RWPE2 (cell line): ENCODE results near the gene GABARAPL1.
A peak's percentile ranks its signal among the peaks of the same experiment; 100 is the strongest.

ENCODE experiments used
- ATAC-seq: fragments of 200-7000 bp; cut with Tn5 transposase; 3 replicates; pipeline ENCODE4 v1.9.1; 2021; ENCODE audit warnings: low read depth
- DNase-seq: peaks from one replicate; pipeline ENCODE4 v3.0.0-alpha.2; 2020; ENCODE audit warnings: low spot score
- H3K27ac ChIP-seq: fragments of 450-650 bp; 2 replicates; pipeline ENCODE4 v1.5.1; 2017; ENCODE audit warnings: mild to moderate bottlenecking; ENCODE audit not compliant: poor library complexity, severe bottlenecking
- H3K27me3 ChIP-seq: fragments of 250-450 bp; sonication (Bioruptor Pico); 2 replicates; pipeline ENCODE4 v1.5.1; 2021; ENCODE audit warnings: mild to moderate bottlenecking, moderate library complexity; ENCODE audit not compliant: insufficient read depth, poor library complexity, severe bottlenecking
- H3K36me3 ChIP-seq: fragments of 250-450 bp; sonication (Bioruptor Pico); 2 replicates; pipeline ENCODE4 v1.5.1; 2020; ENCODE audit warnings: low read depth, mild to moderate bottlenecking, moderate library complexity
- H3K4me1 ChIP-seq: fragments of 250-450 bp; sonication (Bioruptor Pico); 2 replicates; pipeline ENCODE4 v1.5.1; 2021; ENCODE audit warnings: mild to moderate bottlenecking, moderate library complexity; ENCODE audit not compliant: insufficient read depth, poor library complexity, severe bottlenecking
- H3K4me3 ChIP-seq: fragments of 250-450 bp; sonication (Bioruptor Pico); 2 replicates; pipeline ENCODE4 v1.5.1; 2021; ENCODE audit warnings: mild to moderate bottlenecking, moderate library complexity; ENCODE audit not compliant: severe bottlenecking
- H3K9me3 ChIP-seq: fragments of 250-450 bp; sonication (Bioruptor Pico); 2 replicates; pipeline ENCODE4 v1.5.1; 2021; ENCODE audit warnings: mild to moderate bottlenecking, moderate library complexity; ENCODE audit not compliant: severe bottlenecking
- TF ChIP-seq, protein P1 (sequence below): fragments of 450-650 bp; IDR thresholded peaks from one replicate; pipeline ENCODE4 v1.5.1; 2017; ENCODE audit warnings: mild to moderate bottlenecking, moderate library complexity; ENCODE audit not compliant: poor library complexity, severe bottlenecking

Gene GABARAPL1

DNA sequence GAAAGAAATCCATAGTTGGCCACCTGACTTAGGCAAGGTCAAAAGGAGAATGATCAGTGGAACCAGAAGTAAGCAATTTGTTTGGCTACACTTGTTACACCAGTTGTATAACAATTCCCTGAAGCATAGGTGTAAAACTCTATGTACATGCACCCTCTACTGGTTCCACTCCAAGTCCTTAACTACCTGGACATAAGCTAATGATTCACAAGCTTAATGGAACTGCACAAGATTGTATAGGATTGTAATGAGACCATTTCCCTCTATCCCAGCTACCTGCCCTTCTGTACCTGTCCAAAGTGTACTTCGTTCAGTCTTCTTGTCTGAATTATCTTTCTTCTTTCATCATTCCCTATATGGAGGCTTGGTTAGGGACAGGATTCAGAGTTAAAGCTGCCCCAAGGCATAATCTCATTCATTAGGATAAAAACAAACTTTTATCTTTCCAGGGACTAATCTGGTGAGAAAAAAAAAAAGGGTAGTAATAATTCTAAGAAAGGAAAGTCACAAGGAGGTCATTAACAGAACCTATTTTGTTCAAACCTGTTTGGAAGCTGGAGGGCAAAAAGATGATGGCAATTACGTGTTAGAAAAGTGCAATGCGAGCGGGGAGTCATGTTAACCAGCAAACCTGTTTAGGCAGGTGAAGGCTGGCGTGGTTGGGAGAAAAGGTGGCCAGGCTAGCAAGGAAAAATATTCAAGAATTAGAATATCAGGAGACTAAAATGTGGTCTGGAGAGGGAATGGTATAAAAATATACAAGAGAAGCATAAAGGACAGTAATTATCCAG lies 36.6 kb upstream of the GABARAPL1 start:
- no peak for ATAC-seq

DNA sequence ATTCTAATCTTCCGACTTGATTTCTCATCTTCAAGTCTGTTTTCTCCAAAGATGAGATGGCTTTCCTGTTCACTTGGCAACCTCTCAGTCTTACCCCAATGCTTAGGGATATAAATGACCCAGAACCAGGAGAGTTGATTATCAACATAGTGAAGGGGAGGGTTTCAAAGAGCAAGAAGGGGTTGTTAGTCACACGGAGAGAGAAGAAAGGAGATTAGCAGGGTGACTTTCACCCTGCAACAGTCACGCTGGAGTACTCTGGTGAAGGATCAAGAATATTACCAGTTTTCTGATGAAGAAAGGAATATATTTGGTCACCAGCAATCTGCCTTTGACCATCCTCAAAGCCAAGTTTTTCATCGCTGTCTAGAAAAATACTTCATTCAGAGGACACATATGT lies 33.9 kb upstream of the GABARAPL1 start, which contains the start of gene TMEM52B:
TSS of gene TMEM52B (plus strand) at position 212 of the 400 bp plus-strand sequence. CDS start 543 bp downstream, outside the sequence.
- H3K27me3 ChIP-seq, result no peaks in the 10 kb centered on the region
- H3K9me3 ChIP-seq, result no peaks in the 10 kb centered on the region
- no peaks in the 10 kb centered on the region for H3K36me3 ChIP-seq
- H3K27ac ChIP-seq, result no peak within 1 kb of the TSS
- no peak within 1 kb of the TSS for H3K4me3 ChIP-seq
- TF ChIP-seq, protein P1, sequence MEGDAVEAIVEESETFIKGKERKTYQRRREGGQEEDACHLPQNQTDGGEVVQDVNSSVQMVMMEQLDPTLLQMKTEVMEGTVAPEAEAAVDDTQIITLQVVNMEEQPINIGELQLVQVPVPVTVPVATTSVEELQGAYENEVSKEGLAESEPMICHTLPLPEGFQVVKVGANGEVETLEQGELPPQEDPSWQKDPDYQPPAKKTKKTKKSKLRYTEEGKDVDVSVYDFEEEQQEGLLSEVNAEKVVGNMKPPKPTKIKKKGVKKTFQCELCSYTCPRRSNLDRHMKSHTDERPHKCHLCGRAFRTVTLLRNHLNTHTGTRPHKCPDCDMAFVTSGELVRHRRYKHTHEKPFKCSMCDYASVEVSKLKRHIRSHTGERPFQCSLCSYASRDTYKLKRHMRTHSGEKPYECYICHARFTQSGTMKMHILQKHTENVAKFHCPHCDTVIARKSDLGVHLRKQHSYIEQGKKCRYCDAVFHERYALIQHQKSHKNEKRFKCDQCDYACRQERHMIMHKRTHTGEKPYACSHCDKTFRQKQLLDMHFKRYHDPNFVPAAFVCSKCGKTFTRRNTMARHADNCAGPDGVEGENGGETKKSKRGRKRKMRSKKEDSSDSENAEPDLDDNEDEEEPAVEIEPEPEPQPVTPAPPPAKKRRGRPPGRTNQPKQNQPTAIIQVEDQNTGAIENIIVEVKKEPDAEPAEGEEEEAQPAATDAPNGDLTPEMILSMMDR, result no peak
- DNase-seq (no peak), ATAC-seq (no peak)
- peaks cover 18% of the 10 kb centered on the region for H3K4me1 ChIP-seq

More for the DNA sequence above, 36.6 kb upstream of the GABARAPL1 start:
- H3K36me3 ChIP-seq, result no peaks in the 10 kb centered on the region
- DNase-seq, result no peak
- H3K4me3 ChIP-seq, result no peak overlapping the region
- H3K27me3 ChIP-seq, result no peaks in the 10 kb centered on the region
- peak overlapping the region; percentile 16 for H3K27ac ChIP-seq
- peaks cover 12% of the 10 kb centered on the region for H3K4me1 ChIP-seq
- TF ChIP-seq, protein P1, result no peak
- no peaks in the 10 kb centered on the region for H3K9me3 ChIP-seq

DNA sequence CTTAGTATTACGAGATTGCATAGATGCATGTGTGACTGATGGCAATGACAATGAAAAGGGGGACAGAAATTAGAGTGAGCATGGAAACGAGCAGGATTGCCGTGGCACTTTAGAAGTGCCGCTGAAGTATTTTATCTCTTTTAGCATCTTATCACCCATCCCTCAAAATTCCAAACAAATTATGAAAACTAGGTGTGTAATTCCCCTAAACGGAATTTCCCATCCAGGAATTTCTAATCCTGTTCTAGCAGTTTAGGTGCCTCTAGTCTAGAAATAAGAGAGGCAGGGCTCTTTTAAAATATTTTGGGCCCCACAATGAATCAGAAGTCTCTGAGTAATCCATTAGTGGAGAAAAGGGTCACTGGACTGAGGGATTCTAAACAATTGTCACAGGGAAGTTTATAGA lies 32.9 kb upstream of the GABARAPL1 start:
- no peaks in the 10 kb centered on the region for H3K36me3 ChIP-seq

DNA sequence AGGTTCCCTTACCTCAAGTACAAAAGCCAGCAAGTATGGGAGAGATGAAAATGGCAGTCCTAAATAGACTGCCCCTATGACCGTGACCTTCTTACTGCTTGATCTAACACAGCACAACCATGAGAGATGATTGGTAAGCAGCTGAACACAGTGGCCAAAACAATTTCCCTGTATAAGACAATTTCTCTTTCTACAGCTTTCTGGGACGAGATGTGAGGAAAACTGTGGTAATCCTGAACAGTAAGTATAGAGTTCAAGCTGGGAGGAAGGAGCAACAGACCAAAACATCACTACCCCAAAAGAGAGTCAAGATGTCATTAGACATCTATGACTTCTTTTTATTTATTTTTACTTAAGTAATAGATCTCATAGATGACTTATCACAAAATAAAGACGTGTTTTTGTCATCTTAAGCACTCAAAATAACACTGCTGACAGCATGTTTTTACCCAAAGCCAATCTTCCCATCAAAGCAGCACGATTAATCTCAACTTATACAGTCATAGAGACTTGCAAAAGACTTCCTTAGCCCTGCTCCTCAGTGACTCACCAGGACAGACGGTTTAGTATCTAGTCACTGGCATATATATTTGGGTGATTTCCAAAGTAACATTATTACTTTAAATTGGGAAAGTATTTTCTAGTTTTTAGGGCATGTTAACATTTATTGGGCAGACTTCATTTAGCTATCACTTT lies 30.2 kb upstream of the GABARAPL1 start:
- TF ChIP-seq, protein P1, result no peak
- H3K4me3 ChIP-seq, result no peak overlapping the region
- no peaks in the 10 kb centered on the region for H3K36me3 ChIP-seq
- H3K9me3 ChIP-seq, result no peaks in the 10 kb centered on the region
- no peak overlapping the region for H3K27ac ChIP-seq
- ATAC-seq (peak; percentile 85), DNase-seq (no peak)
- H3K27me3 ChIP-seq, result no peaks in the 10 kb centered on the region
- H3K4me1 ChIP-seq, result peaks cover 9% of the 10 kb centered on the region

More for the DNA sequence above, 32.9 kb upstream of the GABARAPL1 start:
- Histone ChIP-seq H3K27me3 (no peaks in the 10 kb centered on the region), H3K9me3 (no peaks in the 10 kb centered on the region), H3K27ac (no peak overlapping the region), H3K4me1 (peaks cover 18% of the 10 kb centered on the region), H3K4me3 (no peak overlapping the region)
- peak; percentile 48; the same call in 1 of the 3 replicates for ATAC-seq
- TF ChIP-seq, protein P1, result no peak
- no peak for DNase-seq
